ENCODE data around the gene ARIH2. TPM values are rescaled to one million over a fixed set of nuclear protein-coding genes. Genes with fewer than 3 reads are reported as not detected.
A peak's percentile ranks its signal among the peaks of the same experiment; 100 is the strongest.

Gene ARIH2
- total and polyA plus RNA-seq, 2 of the 4 experiments (the other 2 are of a cell fraction) = 62.3 to 93.7 TPM

DNA sequence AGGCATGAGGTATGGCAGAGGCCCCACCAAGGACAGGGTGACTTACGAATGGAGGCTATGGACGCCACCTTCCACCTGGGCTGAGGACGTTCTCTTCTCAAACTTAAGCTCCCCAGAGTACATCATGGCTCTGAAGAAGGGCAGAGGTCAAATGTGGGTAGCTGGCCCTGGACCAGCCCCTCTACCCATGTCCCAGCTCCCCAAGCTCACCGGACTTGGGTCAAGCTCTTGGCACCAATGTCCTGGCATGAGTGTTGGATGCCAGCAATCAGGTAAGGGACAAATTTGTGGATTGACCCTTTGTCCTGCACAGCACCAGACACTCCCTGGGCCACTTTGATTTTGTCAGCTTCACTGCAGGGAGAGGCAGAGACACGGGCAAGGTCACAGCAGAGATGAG, 105.8 kb downstream of the ARIH2 start:
- H2BK120ac ChIP-seq (ENCODE audit: low read depth, low read length) = no peak overlapping the region
- no peak overlapping the region for H3K14ac ChIP-seq (replicated peaks; ENCODE audit: low read depth, low read length)
- H3K9me3 ChIP-seq (ENCODE audit: control insufficient read depth, insufficient read depth, low read length) = no peaks in the 10 kb centered on the region
- H4K91ac ChIP-seq (ENCODE audit: insufficient read depth, low read depth, low read length) = no peak overlapping the region
- no peak overlapping the region for H2BK20ac ChIP-seq (ENCODE audit: low read depth, low read length)
- ChIA-PET POLR2A (ENCODE audit: unreplicated experiment) (no interaction called here), CTCF (no interaction called here)
- no peak overlapping the region for H3K27ac ChIP-seq (ENCODE audit: insufficient read depth, low read length)
- no peak overlapping the region for H3K4ac ChIP-seq (ENCODE audit: low read depth, low read length)
- no peak overlapping the region for H3K4me2 ChIP-seq (ENCODE audit: low read depth, low read length)
- no peak for DNase-seq
- no peak overlapping the region for H4K8ac ChIP-seq (ENCODE audit: low read depth in 2 of 2, low read length in 2 of 2)
- H3K9me1 ChIP-seq (ENCODE audit: insufficient read depth, low read length) = peaks cover 32% of the 10 kb centered on the region
- H3K18ac ChIP-seq (ENCODE audit: low read depth, low read length) = no peak overlapping the region
- dilution Hi-C loops (cut with HindIII; ENCODE audit: low sequenced_read_pairs, unreplicated experiment) = no loop called here
- H2AK5ac ChIP-seq (ENCODE audit: low read depth, low read length) = no peak overlapping the region
- no peak overlapping the region for H3K23ac ChIP-seq (ENCODE audit: low read depth, low read length)
- peaks cover 9% of the 10 kb centered on the region for H3K4me1 ChIP-seq (ENCODE audit: control insufficient read depth, insufficient read depth, low read length)
- H2AK9ac ChIP-seq (replicated peaks; ENCODE audit: low read depth, low read length, poor library complexity) = peak overlapping the region; percentile 35
- no peak overlapping the region for H2BK5ac ChIP-seq (ENCODE audit: low read depth, low read length, poor library complexity, severe bottlenecking)
- peaks cover 39 to 82% of the 10 kb centered on the region in 2 experiments for H3K79me1 ChIP-seq (ENCODE audit: low read depth in 1 of 2, low read length in 2 of 2)
- WGBS, 2 experiments (ENCODE audit: extremely low coverage in 2 of 2, insufficient read length in 1 of 2) = 100% methylated on average over 2 of the region's 5 CpGs; no CpG with 5 or more reads in 1 of the 2 experiments
- no peak overlapping the region for H2AFZ ChIP-seq (replicated peaks; ENCODE audit: low read length, poor library complexity)
- TF ChIP-seq RFX5 (IDR thresholded peaks at IDR 0.05; ENCODE audit: low read depth, low read length) (no peak), FOS (IDR thresholded peaks at IDR 0.05; ENCODE audit: low read depth, low read length) (no peak), CTCF (conservative IDR thresholded peaks at IDR 0.05; ENCODE audit: low read depth, low read length) (no peak), RCOR1 (IDR thresholded peaks at IDR 0.05; ENCODE audit: insufficient replicate concordance, low read length) (no peak), BHLHE40 (IDR thresholded peaks at IDR 0.05; ENCODE audit: low read depth, low read length) (no peak), MXI1 (IDR thresholded peaks at IDR 0.05; ENCODE audit: borderline replicate concordance, low read depth, low read length) (no peak), MAZ (IDR thresholded peaks at IDR 0.05; ENCODE audit: borderline replicate concordance, low read depth, low read length) (no peak), MAFK (IDR thresholded peaks at IDR 0.05; ENCODE audit: low read depth, low read length) (no peak), SMC3 (IDR thresholded peaks at IDR 0.05; ENCODE audit: low read depth, low read length) (no peak), RAD21 (IDR thresholded peaks at IDR 0.05; ENCODE audit: low read length) (no peak), POLR2A (IDR thresholded peaks at IDR 0.05; ENCODE audit: low read depth, low read length) (no peak; the same call in 1 of the 2 replicates), NFE2L2 (IDR thresholded peaks at IDR 0.05; ENCODE audit: low read depth, low read length) (no peak), CEBPB (IDR thresholded peaks at IDR 0.05; ENCODE audit: low read depth, low read length) (no peak), CHD1 (IDR thresholded peaks at IDR 0.05; ENCODE audit: low read depth, low read length) (no peak)
- TF ChIP-seq, protein P1, sequence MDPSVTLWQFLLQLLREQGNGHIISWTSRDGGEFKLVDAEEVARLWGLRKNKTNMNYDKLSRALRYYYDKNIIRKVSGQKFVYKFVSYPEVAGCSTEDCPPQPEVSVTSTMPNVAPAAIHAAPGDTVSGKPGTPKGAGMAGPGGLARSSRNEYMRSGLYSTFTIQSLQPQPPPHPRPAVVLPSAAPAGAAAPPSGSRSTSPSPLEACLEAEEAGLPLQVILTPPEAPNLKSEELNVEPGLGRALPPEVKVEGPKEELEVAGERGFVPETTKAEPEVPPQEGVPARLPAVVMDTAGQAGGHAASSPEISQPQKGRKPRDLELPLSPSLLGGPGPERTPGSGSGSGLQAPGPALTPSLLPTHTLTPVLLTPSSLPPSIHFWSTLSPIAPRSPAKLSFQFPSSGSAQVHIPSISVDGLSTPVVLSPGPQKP (IDR thresholded peaks at IDR 0.05; ENCODE audit: borderline replicate concordance, low read depth, low read length) = no peak
- TF ChIP-seq, protein P2, sequence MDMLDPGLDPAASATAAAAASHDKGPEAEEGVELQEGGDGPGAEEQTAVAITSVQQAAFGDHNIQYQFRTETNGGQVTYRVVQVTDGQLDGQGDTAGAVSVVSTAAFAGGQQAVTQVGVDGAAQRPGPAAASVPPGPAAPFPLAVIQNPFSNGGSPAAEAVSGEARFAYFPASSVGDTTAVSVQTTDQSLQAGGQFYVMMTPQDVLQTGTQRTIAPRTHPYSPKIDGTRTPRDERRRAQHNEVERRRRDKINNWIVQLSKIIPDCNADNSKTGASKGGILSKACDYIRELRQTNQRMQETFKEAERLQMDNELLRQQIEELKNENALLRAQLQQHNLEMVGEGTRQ (IDR thresholded peaks at IDR 0.05; ENCODE audit: low read depth, low read length) = no peak
- no peak overlapping the region for H3K56ac ChIP-seq (ENCODE audit: extremely low read depth, insufficient read depth, low read length)
- no TSS peak for BruUV-seq (replicated peaks)
- no peak for ATAC-seq (ENCODE audit: low read depth)
- no peak overlapping the region for H4K5ac ChIP-seq (ENCODE audit: low read depth, low read length)
- in situ Hi-C loops (cut with MboI; ENCODE audit: low sequenced_read_pairs) = no loop called here
- no peak overlapping the region for H3K4me3 ChIP-seq (ENCODE audit: insufficient read depth, low read depth, low read length)
- peaks cover 20% of the 10 kb centered on the region for H4K20me1 ChIP-seq (ENCODE audit: insufficient read depth, low read length)
- H2BK15ac ChIP-seq (ENCODE audit: low read depth, low read length) = no peak overlapping the region
- intact Hi-C loops (cut with micrococcal nuclease) = loop anchor here (5.0 kb wide), 1 partner anchor 68 kb away; the partner anchor contains the start of gene QRICH1
- H3K27me3 ChIP-seq (ENCODE audit: control insufficient read depth, insufficient read depth, low read length) = no peaks in the 10 kb centered on the region
- no peak overlapping the region for H3K9ac ChIP-seq (ENCODE audit: low read depth, low read length)
- H3K36me3 ChIP-seq (ENCODE audit: control insufficient read depth, insufficient read depth, low read length) = peaks cover 38% of the 10 kb centered on the region

All from IMR-90 (cell line).